CD4-positive, alpha-beta T cell treated with Interleukin-4 for 1 hour (primary cell): ENCODE data around the gene KIF3B.
"Not testable (repeated sequence)": the region's sequence is repeated elsewhere in the genome, so short reads cannot be mapped to it uniquely, and the experiment has no call there.

Source experiments
- DNase-seq, 2 donors: peaks; one replicate each; pipeline ENCODE4 v3.0.0-alpha.2; 2020 to 2022

The KIF3B gene

DNA sequence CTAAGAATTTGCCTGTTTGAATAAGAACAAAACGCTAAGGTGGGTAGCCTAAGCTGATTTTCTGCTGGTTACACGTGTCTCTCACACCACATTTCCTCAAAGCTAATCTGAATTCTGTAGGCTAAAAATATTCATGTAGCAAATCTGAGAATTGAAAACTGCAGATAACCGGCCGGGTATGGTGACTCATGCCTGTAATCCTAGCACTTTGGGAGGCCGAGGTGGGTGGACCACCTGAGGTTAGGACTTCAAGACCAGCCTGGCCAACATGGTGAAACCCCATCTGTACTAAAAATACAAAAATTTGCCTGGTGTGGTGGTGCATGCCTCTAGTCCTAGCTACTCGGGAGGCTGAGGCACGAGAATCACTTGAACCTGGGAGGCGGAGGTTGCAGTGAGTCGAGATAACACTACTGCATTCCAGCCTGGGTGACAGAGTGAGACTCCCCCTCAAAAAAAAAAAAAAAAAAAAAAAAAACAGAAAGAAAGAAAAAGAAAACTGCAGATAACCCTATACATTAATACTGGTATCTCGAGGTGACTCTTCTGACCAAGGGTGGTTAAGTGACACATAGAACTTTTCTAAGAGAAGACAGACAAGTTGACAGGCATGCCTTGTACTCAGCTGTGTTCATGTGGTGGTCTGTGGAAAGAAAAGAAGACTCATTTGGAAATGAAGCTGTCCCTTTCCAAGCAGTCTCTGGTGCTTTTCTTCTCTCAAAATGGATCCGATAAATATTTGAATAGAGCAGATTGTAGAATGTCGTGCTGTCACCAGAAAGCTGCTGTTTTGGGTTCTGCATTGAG, 55.9 kb downstream of the KIF3B start:
- no peak for DNase-seq

DNA sequence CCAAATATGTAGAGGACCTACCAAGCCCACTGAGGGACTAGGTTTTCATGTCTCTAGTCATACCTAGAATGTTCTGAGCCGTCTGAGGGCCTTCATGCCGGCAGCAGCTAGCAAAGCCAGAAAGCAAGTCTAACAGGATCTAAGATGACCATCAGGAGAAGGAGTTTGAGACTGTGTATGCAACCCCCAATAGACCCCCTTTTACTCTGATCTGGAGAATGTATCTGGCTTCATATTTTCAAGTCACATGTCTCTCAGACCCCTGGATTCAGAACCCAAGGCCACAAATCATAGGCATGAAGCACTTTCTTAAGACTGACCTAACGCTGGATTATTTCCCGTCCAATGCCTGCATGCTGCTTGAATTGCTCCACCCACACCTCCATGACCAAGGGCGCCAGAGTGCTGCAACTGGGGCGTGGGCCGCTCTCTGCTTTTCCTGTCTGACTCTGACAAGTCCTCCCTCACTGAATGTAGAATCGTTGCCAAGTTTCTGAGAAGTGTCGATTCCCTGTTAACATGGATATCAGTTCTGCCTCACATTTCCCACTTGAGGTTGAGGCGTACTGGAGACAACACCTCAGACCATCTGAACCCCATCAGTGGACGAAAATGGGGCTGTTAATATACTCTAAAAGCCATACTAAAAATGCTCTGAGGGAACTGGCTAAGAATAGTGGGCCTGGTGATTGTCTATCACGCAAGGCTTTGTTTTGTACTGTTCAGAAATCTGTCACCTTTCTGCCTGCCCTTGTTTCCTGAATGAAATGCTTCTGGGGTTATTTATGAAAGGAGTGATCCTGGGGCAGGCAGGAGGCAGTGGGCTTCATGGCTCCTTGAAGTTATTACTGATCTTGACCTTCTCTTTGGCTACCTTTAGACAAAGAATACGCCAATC, 56.8 kb downstream of the KIF3B start:
- DNase-seq, result peak; percentile 52 to 57

- DNase-seq, result peak in 1 of 2 donors; percentile 46
These were observed 59.5 kb downstream of the KIF3B start for GRCh38 chr20:32336918-32337347.

DNA sequence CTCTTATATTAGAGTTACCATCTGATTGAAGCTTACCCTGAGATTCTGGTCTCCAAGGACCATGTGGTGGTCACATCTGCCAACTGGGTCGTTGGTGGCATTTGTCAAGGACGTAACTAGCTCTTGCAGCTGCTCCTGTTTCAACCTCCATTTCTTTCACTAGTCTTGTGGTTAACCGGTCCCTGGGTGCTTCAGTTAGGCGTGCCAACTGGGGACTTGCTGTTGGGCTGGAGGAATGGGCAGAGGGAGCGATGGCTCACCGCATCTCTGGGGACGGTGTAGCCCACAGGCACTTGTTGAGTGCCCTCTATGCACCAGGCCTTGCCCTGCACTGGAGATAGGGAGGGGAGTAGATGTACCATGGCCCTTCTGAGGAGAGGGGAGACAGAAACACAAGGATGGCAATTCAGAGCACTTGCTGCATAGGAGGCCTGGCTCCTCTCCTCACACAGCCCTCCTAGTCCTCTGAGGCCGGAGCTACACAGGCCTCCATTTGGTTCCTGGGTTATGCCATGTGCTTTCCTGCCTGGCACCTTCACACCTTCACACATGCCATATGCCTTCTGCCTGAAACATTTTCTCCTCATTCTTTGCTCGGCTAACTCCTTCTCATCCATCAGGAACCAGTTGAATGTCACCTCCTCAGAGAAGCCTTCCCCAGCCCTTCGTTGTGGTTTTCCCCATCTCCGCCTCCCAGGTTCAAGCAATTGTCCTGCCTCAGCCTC, 60.6 kb downstream of the KIF3B start:
- DNase-seq, result no peak

- DNase-seq, result no peak
These were observed 61.2 kb downstream of the KIF3B start for GRCh38 chr20:32338665-32339064.

DNA sequence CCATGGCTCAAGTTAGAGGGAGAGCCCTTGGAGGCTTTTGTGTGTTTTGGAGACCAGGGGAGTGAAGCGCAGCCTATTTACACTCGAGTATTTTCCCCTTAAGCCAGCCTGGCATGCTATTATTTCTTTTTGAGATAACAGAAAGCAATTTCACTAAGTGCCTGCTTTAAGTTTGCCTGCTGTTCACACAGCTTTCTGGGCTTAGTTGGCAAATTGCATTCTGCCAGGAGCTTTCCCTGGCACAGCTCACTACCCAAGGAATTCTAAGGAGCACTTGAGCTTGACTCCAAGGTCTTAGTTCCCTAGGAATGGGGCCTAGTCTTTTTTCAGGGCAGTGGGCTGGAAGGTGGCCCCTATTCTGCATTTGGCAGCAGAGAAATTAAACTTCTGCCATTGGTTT, 61.7 kb downstream of the KIF3B start:
- no peak for DNase-seq

GRCh38 chr20:32341053-32341452, 63.6 kb downstream of the KIF3B start:
- not testable (repeated sequence) for DNase-seq

- DNase-seq, result no peak
These were observed 66.0 kb downstream of the KIF3B start for GRCh38 chr20:32343439-32343838.

GRCh38 chr20:32344835-32345506, 67.5 kb downstream of the KIF3B start:
- no peak for DNase-seq

- no peak for DNase-seq
These were observed 70.8 kb downstream of the KIF3B start for GRCh38 chr20:32348207-32348606.

- no peak for DNase-seq
These were observed 73.0 kb downstream of the KIF3B start for GRCh38 chr20:32350421-32350820.

- no peak for DNase-seq
These were observed 74.8 kb downstream of the KIF3B start for GRCh38 chr20:32352121-32352720.

DNA sequence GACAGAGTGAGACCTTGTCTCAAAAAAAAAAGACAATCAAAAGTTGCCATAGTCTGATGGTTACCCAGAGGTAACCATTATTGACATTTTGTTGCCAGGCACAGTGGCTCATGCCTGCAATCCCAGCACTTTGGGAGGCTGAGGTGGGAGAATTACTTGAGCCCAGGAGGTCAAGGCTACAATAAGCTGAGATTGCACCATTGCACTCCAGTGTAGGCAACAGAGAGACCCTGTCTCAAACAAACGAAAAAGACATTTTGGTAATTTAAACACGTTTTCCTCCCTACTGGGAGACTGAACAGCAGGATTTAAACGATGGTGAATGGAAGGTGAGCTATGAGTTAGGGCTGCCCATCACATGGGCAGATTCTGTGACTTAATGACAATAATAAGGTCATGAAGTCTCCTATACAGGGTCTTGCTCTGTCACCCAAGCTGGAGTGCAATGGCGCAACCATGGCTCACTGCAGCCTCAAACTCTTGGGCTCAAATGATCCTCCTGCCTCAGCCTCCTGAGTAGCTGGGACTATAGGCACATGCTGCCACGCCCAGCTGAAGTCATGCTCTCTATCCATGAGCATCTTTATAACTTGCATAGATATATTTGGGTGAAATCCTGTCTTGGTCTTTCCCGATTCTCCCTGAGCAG, 76.5 kb downstream of the KIF3B start:
- no peak for DNase-seq

GRCh38 chr20:32354592-32355416, 77.4 kb downstream of the KIF3B start:
- no peak for DNase-seq

GRCh38 chr20:32355417-32355841, 78.0 kb downstream of the KIF3B start:
- no peak for DNase-seq

GRCh38 chr20:32355907-32356621, 78.6 kb downstream of the KIF3B start:
- DNase-seq, result not testable (repeated sequence)

- no peak for DNase-seq
These were observed 79.3 kb downstream of the KIF3B start for GRCh38 chr20:32356622-32357374.

GRCh38 chr20:32357375-32357868, 80.0 kb downstream of the KIF3B start:
- DNase-seq, result no peak
